CD4-positive, alpha-beta T cell (primary cell): ENCODE measurements around the gene SALL1. TPM values are rescaled to one million over a fixed set of nuclear protein-coding genes. Genes with fewer than 3 reads are reported as not detected.

ENCODE experiments used
- ATAC-seq: fragments of 200-7000 bp; cut with Tn5 transposase; one replicate; pipeline ENCODE4 v1.10.0; 2022; ENCODE audit warnings: mild to moderate bottlenecking; ENCODE audit not compliant: poor library complexity
- CTCF ChIA-PET: fragments of 350-600 bp; sonication (Branson Sonifier 250); formaldehyde crosslinking; loops from one replicate; lab custom pipeline; 2021; ENCODE audit warnings: antibody characterized with exemption, inconsistent platforms; lab: Charles Lee
- POLR2A ChIA-PET: fragments of 350-600 bp; sonication (Branson Sonifier 250); formaldehyde crosslinking; loops from one replicate; lab custom pipeline; 2021; ENCODE audit warnings: antibody characterized with exemption, inconsistent platforms; lab: Charles Lee
- DNase-seq, 14 experiments: peaks; one replicate each; pipeline ENCODE4 v3.0.0-alpha.2; 2013 to 2020; ENCODE audit warnings: mixed read lengths in 2 of 14
- H3K27ac ChIP-seq, 2 donors: one replicate each; pipeline versions ENCODE4 v1.5.1 to v1.7.0; 2013; ENCODE audit warnings: low read length in 2 of 2, low read depth in 1 of 2, mild to moderate bottlenecking in 1 of 2
- H3K27me3 ChIP-seq, 2 experiments: 1 replicate in 1 of 2; 2 replicates in 1 of 2; pipeline versions ENCODE4 v1.6.1 to v1.7.0; 2013; ENCODE audit warnings: low read length in 2 of 2, control low read depth in 1 of 2, mild to moderate bottlenecking in 1 of 2, moderate library complexity in 1 of 2; ENCODE audit not compliant: insufficient read depth in 2 of 2, control insufficient read depth in 1 of 2
- H3K36me3 ChIP-seq: one replicate; pipeline ENCODE4 v1.6.1; 2013; ENCODE audit warnings: low read length, control low read depth; ENCODE audit not compliant: insufficient read depth
- H3K4me1 ChIP-seq: one replicate; pipeline ENCODE4 v1.6.1; 2013; ENCODE audit warnings: low read length, control low read depth; ENCODE audit not compliant: insufficient read depth
- H3K4me3 ChIP-seq: one replicate; pipeline ENCODE4 v1.5.1; 2013; ENCODE audit warnings: mild to moderate bottlenecking, low read length, moderate library complexity
- H3K9me3 ChIP-seq, 2 experiments: 1 replicate in 1 of 2; 2 replicates in 1 of 2; pipeline versions ENCODE4 v1.6.1 to v1.7.0; 2013; ENCODE audit warnings: low read length in 2 of 2, mild to moderate bottlenecking in 2 of 2, control low read depth in 1 of 2, moderate library complexity in 1 of 2; ENCODE audit not compliant: control insufficient read depth in 1 of 2, insufficient read depth in 1 of 2
- H3K27ac Mint-ChIP-seq: one replicate; pipeline ENCODE4 v1.8.0; 2020; ENCODE audit warnings: mixed read lengths
- H3K27me3 Mint-ChIP-seq: one replicate; pipeline ENCODE4 v1.8.0; 2021; ENCODE audit warnings: mixed read lengths
- H3K36me3 Mint-ChIP-seq: one replicate; pipeline ENCODE4 v1.8.0; 2021; ENCODE audit warnings: low read depth, mixed read lengths
- H3K4me1 Mint-ChIP-seq: one replicate; pipeline ENCODE4 v1.8.0; 2021; ENCODE audit warnings: low read depth, mixed read lengths
- H3K4me3 Mint-ChIP-seq: one replicate; pipeline ENCODE4 v1.8.0; 2020; ENCODE audit warnings: mild to moderate bottlenecking, mixed read lengths
- H3K9me3 Mint-ChIP-seq: one replicate; pipeline ENCODE4 v1.8.0; 2020; ENCODE audit warnings: mixed read lengths
- CTCF ChIP-seq: fragments of 200-600 bp; IDR thresholded peaks from one replicate; pipeline ENCODE4 v1.8.0; 2022; ENCODE audit warnings: antibody characterized with exemption, mild to moderate bottlenecking
- intact Hi-C, 2 experiments: fragments of 100-400 bp; cut with DNase I in 1 of 2; cut with micrococcal nuclease in 1 of 2; formaldehyde crosslinking; loops; one replicate each; pipeline versions ENCODE4 v1.15.1 to v1.9.0; 2023 to 2025; cut with DNase I, micrococcal nuclease
- total RNA-seq, 174 experiments: library from RNA in 2 of 174; stranded (reverse) in 2 of 174; gene quantifications; one replicate each; pipeline ENCODE4 v1.2.3 and lab custom pipeline; 2021 to 2026

The SALL1 gene
- total RNA-seq, 2 experiments from 2014 or later = not detected

- no peak for TF ChIP-seq CTCF
- ChIA-PET POLR2A (no interaction called here), CTCF (no interaction called here)
- DNase-seq = no peak
- H3K27ac ChIP-seq = no peak overlapping the region
- H3K36me3 ChIP-seq = no peaks in the 10 kb centered on the region
- H3K4me1 ChIP-seq = no peaks in the 10 kb centered on the region
- no peak for ATAC-seq
- Mint-ChIP-seq H3K4me3 (no peak overlapping the region), H3K4me1 (no peaks in the 10 kb centered on the region), H3K27me3 (peaks cover 46% of the 10 kb centered on the region), H3K27ac (no peak overlapping the region), H3K36me3 (no peaks in the 10 kb centered on the region), H3K9me3 (peaks cover 5% of the 10 kb centered on the region)
- intact Hi-C loops = no loop called here
- H3K27me3 ChIP-seq = peaks cover 16 to 18% of the 10 kb centered on the region in 2 experiments
- no peak overlapping the region for H3K4me3 ChIP-seq
- peaks cover 0 to 39% of the 10 kb centered on the region in 2 experiments for H3K9me3 ChIP-seq
These were observed 14.0 kb downstream of the SALL1 start for GRCh38 chr16:51137097-51137496.

- ChIA-PET POLR2A (no interaction called here), CTCF (no interaction called here)
- Histone ChIP-seq H3K4me1 (no peaks in the 10 kb centered on the region), H3K36me3 (no peaks in the 10 kb centered on the region), H3K9me3 (peaks cover 0 to 23% of the 10 kb centered on the region in 2 experiments), H3K27me3 (peaks cover 16 to 21% of the 10 kb centered on the region in 2 experiments), H3K4me3 (no peak overlapping the region), H3K27ac (no peak overlapping the region)
- no peak for DNase-seq
- intact Hi-C loops = no loop called here
- Mint-ChIP-seq H3K36me3 (no peaks in the 10 kb centered on the region), H3K27ac (no peak overlapping the region), H3K27me3 (peaks cover 63% of the 10 kb centered on the region), H3K4me1 (no peaks in the 10 kb centered on the region), H3K9me3 (peaks cover 5% of the 10 kb centered on the region), H3K4me3 (no peak overlapping the region)
- no peak for TF ChIP-seq CTCF
- ATAC-seq = no peak
These were observed 16.2 kb downstream of the SALL1 start for GRCh38 chr16:51134876-51135275.

- H3K27ac Mint-ChIP-seq = no peak overlapping the region
- Histone ChIP-seq H3K27me3 (peaks cover 16 to 21% of the 10 kb centered on the region in 2 experiments), H3K27ac (no peak overlapping the region), H3K9me3 (peaks cover 0 to 17% of the 10 kb centered on the region in 2 experiments), H3K4me1 (no peaks in the 10 kb centered on the region), H3K4me3 (no peak overlapping the region), H3K36me3 (no peaks in the 10 kb centered on the region)
- ATAC-seq = no peak
- H3K4me3 Mint-ChIP-seq = no peak overlapping the region
- no peaks in the 10 kb centered on the region for H3K4me1 Mint-ChIP-seq
- no peak for DNase-seq
- H3K36me3 Mint-ChIP-seq = no peaks in the 10 kb centered on the region
- no peak for TF ChIP-seq CTCF
- H3K27me3 Mint-ChIP-seq = peaks cover 58% of the 10 kb centered on the region
- POLR2A ChIA-PET = no interaction called here
- peaks cover 5% of the 10 kb centered on the region for H3K9me3 Mint-ChIP-seq
- intact Hi-C loops = no loop called here
- CTCF ChIA-PET = no interaction called here
These were observed 16.7 kb downstream of the SALL1 start for GRCh38 chr16:51134269-51134812.
